DMS79 treated with DMSO at 0.1 percent for 48 hours (cell line): ENCODE results near the gene SH3BP1.
"Not testable (repeated sequence)": the region's sequence is repeated elsewhere in the genome, so short reads cannot be mapped to it uniquely, and the experiment has no call there.

Experiments
- DNase-seq: peaks from one replicate; lab custom pipeline; 2025; lab: John Stamatoyannopoulos, UW

SH3BP1 gene

DNA sequence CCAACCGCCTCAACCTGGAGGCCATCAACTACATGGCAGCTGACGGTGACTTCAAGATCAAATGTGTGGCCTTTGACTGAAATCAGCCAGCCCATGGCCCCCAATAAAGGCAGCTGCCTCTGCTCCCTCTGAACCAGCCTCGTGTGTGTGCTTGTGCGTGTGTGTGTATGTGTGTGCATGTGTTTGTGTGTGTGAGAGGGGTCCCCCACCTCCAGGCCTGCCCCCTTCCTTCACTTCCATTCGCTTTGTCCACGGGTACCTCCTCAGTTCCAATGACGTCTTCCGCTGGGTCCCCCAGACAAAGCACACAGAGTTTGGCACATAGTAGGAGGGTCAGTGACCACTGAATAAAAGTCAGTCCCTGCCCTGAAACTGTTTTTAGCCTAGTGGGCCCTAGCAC is 40.2 kb downstream of the SH3BP1 start:
- DNase-seq: no peak

DNA sequence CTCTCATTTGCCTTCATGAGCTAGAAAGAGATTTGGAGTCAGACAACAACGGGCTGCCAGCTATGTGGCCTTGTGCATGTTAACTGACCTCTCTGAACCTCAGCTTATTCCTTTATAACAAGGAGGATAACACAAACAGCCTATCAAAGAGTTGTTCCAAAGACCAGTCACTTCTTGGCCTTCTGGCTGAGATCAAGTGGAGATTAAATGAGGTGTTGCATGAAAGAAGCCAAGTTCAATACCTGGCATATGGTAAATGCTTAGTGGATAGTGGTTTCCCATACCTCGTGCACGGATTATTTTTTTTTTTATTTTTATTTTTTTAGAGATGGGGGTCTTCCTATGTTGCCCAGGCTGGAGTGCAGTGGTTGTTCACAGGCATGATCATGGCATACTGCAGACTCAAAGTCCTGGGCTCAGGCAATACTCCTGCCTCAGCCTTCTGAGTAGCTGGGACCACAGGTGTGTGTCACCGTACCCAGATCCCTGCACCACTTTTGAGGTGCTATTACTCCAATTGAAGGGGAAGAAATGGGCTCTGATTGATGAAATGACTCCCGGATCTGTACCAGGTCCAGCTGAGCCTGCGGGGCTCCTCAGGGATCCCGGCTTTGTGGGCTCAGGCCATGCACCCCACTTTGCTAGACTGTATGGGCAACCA is 40.9 kb downstream of the SH3BP1 start:
- DNase-seq: no peak

DNA sequence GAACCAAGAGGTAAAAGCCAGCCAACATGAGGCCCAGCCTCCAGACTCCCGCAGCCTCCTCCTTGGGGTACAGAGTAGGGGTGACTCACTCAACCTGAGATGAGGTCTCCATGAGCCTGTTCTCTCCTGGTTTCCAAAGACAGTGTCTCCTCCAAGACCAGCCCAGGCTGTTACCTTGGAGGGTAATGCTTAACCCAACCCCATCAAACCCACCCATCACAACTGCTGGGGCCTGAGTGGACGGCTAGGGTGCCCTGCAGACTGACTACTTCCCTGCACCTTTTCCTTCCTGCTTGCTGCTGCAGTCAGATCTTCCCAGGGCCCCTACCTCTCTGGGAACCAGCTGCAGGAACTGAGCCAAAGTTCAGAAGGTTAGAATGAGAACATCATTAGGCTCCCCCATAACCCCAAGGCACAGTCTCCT is 41.5 kb downstream of the SH3BP1 start:
- DNase-seq: no peak

DNA sequence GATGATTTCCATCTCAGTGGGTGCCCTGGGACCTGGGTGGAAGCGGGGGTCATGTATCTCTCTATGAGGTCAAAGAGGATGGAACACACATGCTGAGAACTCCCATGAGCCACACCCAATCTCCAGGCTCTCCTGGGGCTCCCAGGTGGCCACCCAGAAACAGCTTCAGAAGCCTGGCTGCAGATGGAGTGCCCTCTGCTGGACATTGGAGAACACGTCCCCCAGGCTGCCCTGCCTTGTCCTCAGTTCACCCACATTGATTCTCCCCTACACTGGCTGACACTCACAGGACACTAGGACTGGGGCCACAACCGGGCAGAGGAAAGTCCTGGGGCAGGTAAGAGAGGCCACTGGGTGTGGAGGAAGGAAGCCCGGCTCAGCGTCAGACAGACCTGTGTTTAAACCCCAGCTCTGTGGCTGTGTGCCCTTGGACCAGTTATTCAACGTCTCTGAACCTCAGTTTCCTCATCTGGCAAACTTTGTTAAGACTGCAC is 42.1 kb downstream of the SH3BP1 start:
- DNase-seq: no peak

DNA sequence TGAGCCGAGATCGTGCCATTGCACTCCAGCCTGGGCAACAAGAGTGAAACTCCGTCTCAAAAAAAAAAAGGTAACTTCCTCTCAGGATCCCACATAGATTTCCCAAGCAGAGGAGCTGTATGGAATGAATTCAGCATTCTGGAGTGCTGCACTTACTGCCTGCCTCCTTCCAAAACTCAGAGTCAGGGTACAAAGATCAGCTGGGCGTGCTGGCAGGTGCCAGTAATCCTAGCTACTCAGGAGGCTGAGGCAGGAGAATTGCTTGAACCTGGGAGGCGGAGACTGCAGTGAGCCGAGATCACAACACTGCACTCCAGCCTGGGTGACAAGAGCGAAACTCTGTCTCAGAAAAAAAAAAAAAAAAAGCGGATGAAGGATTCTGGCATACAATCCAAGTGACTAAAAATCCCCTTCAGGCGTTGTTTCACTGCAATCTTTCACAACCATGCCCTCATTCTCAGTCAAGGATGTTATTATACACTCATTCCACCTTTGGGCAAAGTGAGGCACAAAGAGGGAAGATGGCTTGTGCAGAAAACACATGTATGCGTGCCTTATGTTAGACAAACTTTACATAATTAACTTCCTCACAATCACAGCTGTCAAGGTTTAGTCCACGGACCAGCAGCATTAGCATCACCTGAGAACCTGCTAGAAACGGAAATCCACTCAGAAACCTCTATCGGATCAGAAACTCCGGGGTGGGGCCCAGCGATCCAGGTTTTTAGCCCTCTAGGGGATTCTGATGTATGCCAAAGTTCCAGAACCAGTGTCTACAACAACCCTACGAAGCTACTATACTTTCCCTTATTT is 45.5 kb downstream of the SH3BP1 start:
- DNase-seq: no peak

DNA sequence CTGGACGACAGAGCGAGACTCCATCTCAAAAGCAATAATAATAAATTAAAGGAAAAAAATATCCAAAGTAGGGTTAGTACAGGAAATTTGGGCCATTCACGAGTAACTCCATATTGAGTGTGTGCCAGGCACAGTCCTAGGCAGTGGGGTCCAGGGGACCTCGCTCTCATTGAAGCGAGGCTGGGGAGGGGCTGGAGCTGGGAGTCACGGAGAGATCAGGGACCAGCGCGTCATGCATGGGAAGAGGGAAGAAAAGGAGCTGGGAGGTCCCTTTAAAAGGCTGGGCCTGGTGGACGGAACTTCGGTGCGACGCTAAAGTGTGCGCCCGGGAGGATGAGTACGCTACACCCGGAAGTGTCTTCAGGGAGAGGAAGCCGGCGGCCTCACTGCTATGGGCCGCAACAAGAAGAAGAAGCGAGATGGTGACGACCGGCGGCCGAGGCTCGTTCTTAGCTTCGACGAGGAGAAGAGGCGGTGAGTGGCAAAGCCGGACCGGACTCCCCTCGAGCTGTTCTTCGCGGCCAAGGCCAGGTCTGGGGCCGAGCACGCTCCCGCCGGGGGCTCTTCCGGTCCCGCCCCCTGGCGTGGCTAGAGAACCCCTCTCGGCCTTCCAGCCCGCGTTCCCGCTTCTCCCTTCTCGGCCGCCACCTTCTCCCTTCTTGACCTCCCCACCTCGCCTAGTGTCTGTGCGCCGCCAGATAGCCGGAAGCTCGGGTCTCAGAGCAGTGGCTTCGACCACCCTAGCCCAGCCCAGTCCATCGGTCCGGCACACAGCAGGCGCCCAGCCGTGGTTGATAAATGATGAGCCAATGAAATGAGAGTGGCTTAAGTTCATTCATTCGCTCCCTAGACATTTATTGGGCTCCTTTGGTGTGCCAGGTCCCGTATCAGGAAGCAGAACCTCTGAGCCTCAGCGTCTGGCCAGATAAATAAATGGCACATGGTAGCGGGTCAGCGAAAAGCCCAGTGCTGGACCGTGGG is 46.8 kb downstream of the SH3BP1 start, which contains the start of gene NOL12:
NOL12 (plus strand) TSS at position 342 of the 981 bp plus-strand sequence; CDS start at position 392, 50 bp downstream.
- DNase-seq: peak; percentile 56

DNA sequence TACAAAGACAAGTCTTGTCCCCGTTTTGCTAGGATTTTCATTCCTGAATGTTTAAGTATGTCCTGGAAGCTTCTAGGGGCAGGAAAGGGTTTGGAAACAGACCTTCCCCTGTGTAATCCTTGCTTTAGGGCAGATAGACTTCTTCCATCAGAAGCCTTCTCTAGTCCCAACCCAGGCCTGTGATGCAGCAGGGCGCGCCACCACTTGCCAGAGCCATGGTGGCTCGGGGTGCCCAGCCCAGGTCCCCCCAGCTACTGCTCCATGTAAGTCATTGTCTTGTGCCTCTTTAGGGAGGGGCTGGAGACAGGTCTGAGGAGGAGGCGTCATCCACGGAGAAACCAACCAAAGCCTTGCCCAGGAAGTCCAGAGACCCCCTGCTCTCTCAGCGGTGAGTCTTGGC is 50.9 kb downstream of the SH3BP1 start:
- no peak for DNase-seq

DNA sequence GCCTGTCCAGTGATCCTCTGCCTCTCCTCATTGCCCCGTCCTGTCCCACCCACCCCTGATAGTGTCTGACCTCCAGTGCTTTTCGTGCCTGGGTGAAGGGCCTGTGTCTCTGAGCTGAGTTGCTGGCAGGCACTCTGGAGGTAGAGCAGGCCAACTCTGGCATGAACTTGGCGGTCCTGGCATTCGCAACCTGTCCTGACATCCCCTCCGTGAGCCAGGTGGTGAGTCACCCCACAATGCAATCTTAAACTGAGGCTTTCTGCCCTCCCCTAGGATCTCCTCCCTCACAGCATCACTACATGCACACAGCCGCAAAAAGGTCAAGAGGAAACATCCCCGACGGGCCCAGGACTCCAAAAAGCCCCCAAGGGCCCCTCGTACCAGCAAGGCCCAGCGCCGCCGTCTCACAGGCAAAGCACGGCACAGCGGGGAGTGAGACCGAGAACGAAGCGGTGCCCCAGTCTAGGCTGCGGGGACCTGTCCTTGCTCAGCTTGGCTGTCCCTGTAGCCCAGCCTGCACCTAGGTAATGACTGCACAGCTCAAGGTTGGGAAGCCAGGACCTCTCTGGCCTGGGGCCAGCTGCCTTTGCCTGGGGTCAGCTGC is 51.5 kb downstream of the SH3BP1 start:
- no peak for DNase-seq

DNA sequence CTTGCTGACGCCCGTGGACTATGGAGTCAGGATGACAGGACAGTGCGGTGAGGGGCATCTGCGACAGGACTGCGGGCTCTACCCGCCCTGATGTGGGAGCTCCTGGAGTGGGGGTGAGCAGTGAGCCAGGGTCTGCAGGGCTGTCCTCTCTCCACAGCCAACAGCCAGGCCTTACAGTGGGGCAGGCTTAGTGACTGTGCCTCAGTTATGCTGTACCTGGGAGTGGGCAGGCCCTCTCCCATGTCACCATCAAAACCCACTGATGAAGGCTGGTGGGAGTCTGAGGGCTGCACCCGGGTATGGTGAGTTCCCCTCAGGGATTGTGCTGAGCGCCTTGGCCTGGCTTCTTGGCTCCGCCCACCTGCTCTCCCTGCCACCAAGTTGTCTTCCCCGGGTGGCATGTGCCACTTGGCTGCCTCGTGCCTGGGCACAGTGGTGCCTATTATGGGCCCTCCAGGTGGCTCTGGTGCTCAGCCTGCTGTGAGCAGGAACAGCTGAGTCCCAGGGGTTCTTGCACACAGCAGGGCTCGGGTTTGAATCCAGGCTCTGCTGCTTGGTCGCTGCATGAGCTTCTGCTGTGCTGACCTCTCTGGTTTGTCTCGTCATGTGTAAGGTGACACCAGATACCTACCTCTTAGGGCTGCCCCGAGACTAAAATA is 53.3 kb downstream of the SH3BP1 start:
- DNase-seq: no peak

DNA sequence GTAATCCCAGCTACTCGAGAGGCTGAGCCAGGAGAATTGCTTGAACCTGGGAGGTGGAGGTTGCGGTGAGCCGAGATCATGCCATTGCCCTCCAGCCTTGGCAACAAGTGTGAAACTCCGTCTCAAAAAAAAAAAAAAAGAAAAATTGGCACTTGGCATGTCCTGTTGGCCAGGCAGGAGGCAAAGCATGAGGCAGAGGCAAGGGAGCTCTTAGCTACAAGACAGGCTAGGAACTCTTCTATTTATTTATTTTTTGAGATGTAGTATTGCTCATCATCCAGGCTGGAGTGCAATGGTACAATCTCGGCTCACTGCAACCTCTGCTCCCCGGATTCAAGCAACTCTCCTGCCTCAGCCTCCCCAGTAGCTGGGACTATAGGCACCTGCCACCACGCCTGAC is 54.7 kb downstream of the SH3BP1 start:
- not testable (repeated sequence) for DNase-seq

DNA sequence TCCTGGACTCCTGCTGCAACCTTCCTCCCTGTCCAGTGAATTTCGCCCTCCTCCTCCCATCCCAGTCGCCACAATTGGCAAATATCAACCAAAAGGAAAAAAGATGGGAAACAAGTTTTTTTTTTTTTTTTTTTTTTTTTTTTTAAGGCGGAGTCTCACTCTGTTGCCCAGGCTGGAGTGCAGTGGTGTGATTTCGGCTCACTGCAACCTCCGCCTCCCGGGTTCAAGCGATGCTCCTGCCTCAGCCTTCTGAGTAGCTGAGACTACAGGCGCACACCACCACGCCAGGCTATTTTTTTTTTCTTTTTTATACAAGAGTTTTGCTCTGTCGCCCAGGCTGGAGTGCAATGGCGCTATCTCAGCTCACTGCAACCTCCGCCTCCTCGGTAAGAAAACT is 56.8 kb downstream of the SH3BP1 start:
- DNase-seq: not testable (repeated sequence)

DNA sequence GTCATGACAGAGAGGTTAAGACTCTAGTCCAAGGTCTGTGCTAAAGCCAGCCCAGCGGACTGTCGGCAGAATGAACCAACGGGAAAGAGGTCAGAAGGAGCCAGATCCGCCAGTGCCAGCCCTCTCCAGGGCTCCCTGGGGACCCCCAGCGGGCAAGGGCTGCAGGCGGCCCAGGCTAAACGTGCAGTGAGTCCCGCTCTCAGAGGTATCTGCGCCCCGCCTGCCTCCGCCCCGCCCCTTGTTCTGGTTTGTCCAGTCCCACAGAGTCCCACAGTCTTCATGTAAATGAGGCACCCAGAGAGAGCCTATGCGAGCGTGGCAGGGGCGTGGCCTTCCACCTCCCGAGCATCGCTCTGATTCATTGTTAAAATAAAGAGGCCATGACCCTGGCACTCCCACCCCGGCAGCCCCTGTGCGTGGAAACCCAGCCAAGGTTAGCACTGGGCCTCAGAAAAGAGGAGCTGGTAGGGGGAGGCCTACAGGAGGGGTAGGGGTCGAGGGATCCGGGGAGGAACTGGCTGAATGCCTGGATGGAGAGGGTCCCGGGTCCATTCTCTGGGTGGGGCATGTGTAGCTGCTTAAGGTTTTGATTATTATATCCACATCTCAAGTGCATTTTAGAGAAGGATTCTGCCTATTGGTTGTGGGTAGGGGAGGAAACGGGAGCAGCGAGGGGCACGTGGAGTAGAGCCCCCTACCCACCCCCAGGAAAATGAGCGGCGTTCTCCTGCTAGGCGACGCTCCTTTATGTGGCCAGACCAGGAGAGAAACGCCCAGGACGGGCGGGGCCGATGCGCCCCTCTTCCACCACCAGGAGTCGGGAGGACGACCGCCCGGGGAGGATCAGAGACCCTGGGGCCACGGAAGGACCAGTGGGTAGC is 57.4 kb downstream of the SH3BP1 start, which contains the start of gene TRIOBP:
TRIOBP (plus strand) TSS at position 392 of the 881 bp plus-strand sequence. CDS start 4,318 bp downstream, outside the sequence.
- peak; percentile 89 for DNase-seq

DNA sequence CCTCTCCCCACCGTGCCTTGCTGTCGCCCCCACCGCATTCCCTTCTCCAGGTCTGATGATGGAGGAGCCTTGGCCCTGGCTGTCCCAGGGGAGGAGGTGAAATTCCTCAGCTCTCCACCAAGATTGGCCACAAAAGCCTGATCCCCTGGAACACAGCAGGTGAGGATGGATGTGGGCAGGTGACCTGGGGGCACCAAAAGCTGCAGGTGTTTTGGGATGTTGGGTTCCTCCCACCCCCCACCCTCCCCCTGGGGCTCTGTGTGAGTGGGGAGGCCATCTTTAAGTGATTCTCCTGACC is 58.0 kb downstream of the SH3BP1 start:
- peak; percentile 2 for DNase-seq

DNA sequence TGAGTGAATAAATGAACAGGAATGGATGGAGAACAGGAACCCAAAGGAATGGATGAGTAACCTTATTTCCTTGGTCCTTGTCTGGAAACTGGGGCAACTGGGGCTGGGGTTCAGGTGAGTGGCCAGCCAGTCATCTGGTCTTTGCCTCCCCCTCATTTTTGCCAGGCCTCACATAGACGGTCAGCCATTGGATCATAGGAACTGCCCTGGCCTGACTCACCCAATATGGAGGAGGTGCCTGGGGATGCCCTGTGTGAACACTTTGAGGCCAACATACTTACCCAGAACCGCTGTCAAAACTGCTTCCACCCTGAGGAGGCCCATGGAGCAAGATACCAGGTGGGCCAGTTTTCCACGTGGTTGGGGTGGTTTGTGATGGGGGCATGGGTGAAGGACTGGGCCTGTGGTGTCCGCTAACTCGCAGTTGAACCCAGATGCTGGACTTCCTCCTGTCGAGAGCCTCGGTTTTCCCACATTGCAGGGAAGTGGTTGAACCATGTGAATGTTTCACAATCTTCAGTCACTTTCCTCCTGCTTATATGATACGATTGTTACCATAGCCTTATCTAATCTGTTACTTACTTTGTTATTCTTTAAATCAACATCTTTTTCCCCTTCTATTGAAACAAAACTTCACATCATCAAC is 61.8 kb downstream of the SH3BP1 start:
- no peak for DNase-seq

DNA sequence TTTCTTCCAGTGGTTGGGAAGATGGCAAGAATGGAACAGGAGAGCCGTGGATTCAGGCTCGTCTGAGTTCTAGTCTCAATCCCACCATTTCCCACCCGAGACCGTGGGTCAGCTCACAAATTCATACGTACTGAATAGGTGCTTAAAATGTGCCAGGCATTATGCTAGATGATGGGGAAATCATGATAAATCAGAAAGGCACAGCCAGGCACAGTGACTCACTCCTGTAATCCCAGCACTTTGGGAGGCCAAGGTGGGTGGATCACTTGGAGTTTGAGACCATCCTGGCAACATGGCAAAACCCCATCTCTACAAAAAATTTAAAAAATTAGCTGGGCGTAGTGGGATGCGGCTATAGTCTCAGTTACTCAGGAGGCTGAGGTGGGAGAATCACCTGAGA is 64.4 kb downstream of the SH3BP1 start:
- DNase-seq: no peak

DNA sequence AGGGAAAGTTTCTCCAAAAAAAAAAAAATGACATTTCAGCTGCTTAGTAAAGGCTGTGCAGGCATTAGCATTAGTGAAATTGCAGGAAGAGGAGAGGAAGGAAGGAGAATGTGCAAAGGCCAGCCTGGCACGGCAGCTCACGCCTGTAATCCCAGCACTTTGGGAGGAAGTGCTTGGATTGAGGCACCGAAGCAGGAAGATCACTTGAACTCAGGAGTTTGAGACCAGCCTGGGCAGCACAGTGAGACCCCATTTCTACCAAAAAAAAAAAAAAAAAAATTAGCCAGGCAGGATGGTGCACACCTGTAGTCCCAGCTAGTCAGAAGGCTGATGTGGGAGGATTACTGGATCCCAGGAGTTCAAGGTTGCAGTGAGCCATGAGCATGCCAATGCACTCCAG is 65.2 kb downstream of the SH3BP1 start:
- DNase-seq: no peak

DNA sequence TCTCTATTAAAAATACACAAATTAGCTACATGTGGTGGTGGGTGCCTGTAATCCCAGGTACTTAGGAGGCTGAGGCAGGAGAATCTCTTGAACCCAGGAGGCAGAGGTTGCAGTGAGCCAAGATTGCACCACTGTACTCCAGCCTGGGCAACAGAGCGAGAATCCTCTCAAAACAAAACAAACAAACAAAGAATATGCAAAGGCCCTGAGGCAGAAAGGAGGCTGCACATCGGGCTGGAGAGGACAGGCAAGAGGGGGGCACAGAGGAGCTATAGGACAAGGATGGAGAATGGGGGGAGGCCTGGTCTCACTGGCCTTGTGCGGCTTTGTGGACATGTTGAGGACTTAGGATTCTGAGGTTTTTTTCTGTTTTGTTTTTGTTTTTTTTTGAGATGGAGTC is 65.7 kb downstream of the SH3BP1 start:
- no peak for DNase-seq
